ENCODE data around the gene GNAS.

GNAS gene

GRCh38 chr20:58908221-58908620 lies 55.7 kb downstream of the GNAS start:
- H3K4me3 ChIP-seq (IDR thresholded peaks at IDR 0.05; ENCODE audit: insufficient read depth, low read depth, low read length): no peak overlapping the region
- H3K4me2 ChIP-seq: peak overlapping the region; percentile 85
- H3K27me3 ChIP-seq (ENCODE audit: insufficient read depth, low read depth): no peaks in the 10 kb centered on the region
- H3K9ac ChIP-seq: peak overlapping the region; percentile 34
- H3K79me2 ChIP-seq (ENCODE audit: insufficient read depth, low read depth): peaks cover 42% of the 10 kb centered on the region
- H3K27ac ChIP-seq: peak overlapping the region; percentile 78
- H3K4me1 ChIP-seq (ENCODE audit: low read depth, poor library complexity, severe bottlenecking): peaks cover 87% of the 10 kb centered on the region
- H3K36me3 ChIP-seq (ENCODE audit: insufficient read depth): peaks cover 35% of the 10 kb centered on the region
- no peak overlapping the region for H2AFZ ChIP-seq (ENCODE audit: low read depth)
- H4K20me1 ChIP-seq (ENCODE audit: insufficient read depth): no peaks in the 10 kb centered on the region
- TF ChIP-seq CTCF (conservative IDR thresholded peaks at IDR 0.05; ENCODE audit: low read depth, low read length): no peak

GRCh38 chr20:58908941-58909340 lies 56.4 kb downstream of the GNAS start:
- H2AFZ ChIP-seq (ENCODE audit: low read depth): no peak overlapping the region
- no peaks in the 10 kb centered on the region for H3K27me3 ChIP-seq (ENCODE audit: insufficient read depth, low read depth)
- peak overlapping the region; percentile 34; the same call in 1 of the 2 replicates for H3K9ac ChIP-seq
- H3K27ac ChIP-seq: peak overlapping the region; percentile 78
- no peak for TF ChIP-seq CTCF (conservative IDR thresholded peaks at IDR 0.05; ENCODE audit: low read depth, low read length)
- H3K4me2 ChIP-seq: peak overlapping the region; percentile 85
- peaks cover 32% of the 10 kb centered on the region for H3K36me3 ChIP-seq (ENCODE audit: insufficient read depth)
- H4K20me1 ChIP-seq (ENCODE audit: insufficient read depth): no peaks in the 10 kb centered on the region
- H3K4me3 ChIP-seq (IDR thresholded peaks at IDR 0.05; ENCODE audit: insufficient read depth, low read depth, low read length): no peak overlapping the region
- H3K4me1 ChIP-seq (ENCODE audit: low read depth, poor library complexity, severe bottlenecking): peaks cover 80% of the 10 kb centered on the region
- H3K79me2 ChIP-seq (ENCODE audit: insufficient read depth, low read depth): peaks cover 35% of the 10 kb centered on the region; the same call in 1 of the 2 replicates

- H4K20me1 ChIP-seq (ENCODE audit: insufficient read depth): no peaks in the 10 kb centered on the region
- peak overlapping the region; percentile 78; the same call in 1 of the 2 replicates for H3K27ac ChIP-seq
- H3K27me3 ChIP-seq (ENCODE audit: insufficient read depth, low read depth): no peaks in the 10 kb centered on the region
- no peak overlapping the region for H3K9ac ChIP-seq
- no peak for TF ChIP-seq CTCF (conservative IDR thresholded peaks at IDR 0.05; ENCODE audit: low read depth, low read length)
- no peak overlapping the region for H3K4me3 ChIP-seq (IDR thresholded peaks at IDR 0.05; ENCODE audit: insufficient read depth, low read depth, low read length)
- H2AFZ ChIP-seq (ENCODE audit: low read depth): no peak overlapping the region
- H3K36me3 ChIP-seq (ENCODE audit: insufficient read depth): peaks cover 26% of the 10 kb centered on the region; the same call in 1 of the 2 replicates
- peak overlapping the region; percentile 85; the same call in 1 of the 2 replicates for H3K4me2 ChIP-seq
- H3K79me2 ChIP-seq (ENCODE audit: insufficient read depth, low read depth): peaks cover 29% of the 10 kb centered on the region; the same call in 1 of the 2 replicates
- H3K4me1 ChIP-seq (ENCODE audit: low read depth, poor library complexity, severe bottlenecking): peaks cover 73% of the 10 kb centered on the region
Measured at GRCh38 chr20:58909585-58909984, 57.1 kb downstream of the GNAS start.

GRCh38 chr20:58910473-58910872 lies 58.0 kb downstream of the GNAS start:
- Histone ChIP-seq H2AFZ (ENCODE audit: low read depth) (no peak overlapping the region), H3K36me3 (ENCODE audit: insufficient read depth) (peaks cover 20% of the 10 kb centered on the region; the same call in 1 of the 2 replicates), H3K4me2 (no peak overlapping the region), H3K79me2 (ENCODE audit: insufficient read depth, low read depth) (peaks cover 20% of the 10 kb centered on the region; the same call in 1 of the 2 replicates), H4K20me1 (ENCODE audit: insufficient read depth) (no peaks in the 10 kb centered on the region), H3K27me3 (ENCODE audit: insufficient read depth, low read depth) (no peaks in the 10 kb centered on the region), H3K4me3 (IDR thresholded peaks at IDR 0.05; ENCODE audit: insufficient read depth, low read depth, low read length) (no peak overlapping the region), H3K9ac (no peak overlapping the region), H3K27ac (no peak overlapping the region), H3K4me1 (ENCODE audit: low read depth, poor library complexity, severe bottlenecking) (peaks cover 64% of the 10 kb centered on the region)
- TF ChIP-seq CTCF (conservative IDR thresholded peaks at IDR 0.05; ENCODE audit: low read depth, low read length): no peak

Measured in KMS-11 (cell line).